ENCODE data around the gene CAMK1D.
"Not testable (repeated sequence)": the region's sequence is repeated elsewhere in the genome, so short reads cannot be mapped to it uniquely, and the experiment has no call there.

Gene CAMK1D

GRCh38 chr10:12492016-12492415, 142.7 kb downstream of the CAMK1D start:
- no peak for TF ChIP-seq CTCF (conservative IDR thresholded peaks at IDR 0.05; ENCODE audit: low read depth, low read length)
- no peak overlapping the region for H3K4me3 ChIP-seq (ENCODE audit: low read length)
- DNase-seq (ENCODE audit: low read depth), result no peak

GRCh38 chr10:12497046-12497445, 147.7 kb downstream of the CAMK1D start:
- not testable (repeated sequence) for H3K4me3 ChIP-seq (ENCODE audit: low read length); DNase-seq (ENCODE audit: low read depth)

GRCh38 chr10:12499076-12499986, 150.0 kb downstream of the CAMK1D start:
- no peak for TF ChIP-seq CTCF (conservative IDR thresholded peaks at IDR 0.05; ENCODE audit: low read depth, low read length)
- no peak for DNase-seq (ENCODE audit: low read depth)
- no peak overlapping the region for H3K4me3 ChIP-seq (ENCODE audit: low read length)

- TF ChIP-seq CTCF (conservative IDR thresholded peaks at IDR 0.05; ENCODE audit: low read depth, low read length), result no peak
- no peak overlapping the region for H3K4me3 ChIP-seq (ENCODE audit: low read length)
- no peak for DNase-seq (ENCODE audit: low read depth)
These were observed 151.3 kb downstream of the CAMK1D start for GRCh38 chr10:12500381-12501303.

- DNase-seq (ENCODE audit: low read depth), result no peak
- no peak overlapping the region for H3K4me3 ChIP-seq (ENCODE audit: low read length)
- no peak for TF ChIP-seq CTCF (conservative IDR thresholded peaks at IDR 0.05; ENCODE audit: low read depth, low read length)
These were observed 152.0 kb downstream of the CAMK1D start for GRCh38 chr10:12501324-12501723.

- DNase-seq (ENCODE audit: low read depth), result no peak
- no peak for TF ChIP-seq CTCF (conservative IDR thresholded peaks at IDR 0.05; ENCODE audit: low read depth, low read length)
- H3K4me3 ChIP-seq (ENCODE audit: low read length), result no peak overlapping the region
These were observed 152.6 kb downstream of the CAMK1D start for GRCh38 chr10:12501841-12502525.
